SK-N-SH treated with all-trans-retinoic acid at 6 μM for 48 hours (cell line): ENCODE measurements around the gene VRK3.

Experiments
- ARNTL ChIP-seq: fragments of 450-650 bp; formaldehyde crosslinking; IDR thresholded peaks from 2 replicates; pipeline ENCODE4 v1.5.0; 2020; ENCODE audit warnings: low read depth, mild to moderate bottlenecking, moderate library complexity, borderline replicate concordance
- CSDC2 ChIP-seq: fragments of 250-450 bp; sonication (Bioruptor Pico); IDR thresholded peaks from 2 replicates; pipeline ENCODE4 v1.5.0; 2020; ENCODE audit warnings: mild to moderate bottlenecking, moderate library complexity
- ISL1 ChIP-seq: fragments of 250-450 bp; sonication (Bioruptor Pico); IDR thresholded peaks from 2 replicates; pipeline ENCODE4 v2.1.2; 2022; ENCODE audit warnings: mild to moderate bottlenecking, moderate library complexity
- PPARA ChIP-seq: fragments of 250-450 bp; sonication (Bioruptor Pico); IDR thresholded peaks from 2 replicates; pipeline ENCODE4 v1.5.0; 2020; ENCODE audit warnings: mild to moderate bottlenecking, borderline replicate concordance
- ZNF70 ChIP-seq: fragments of 450-650 bp; formaldehyde crosslinking; IDR thresholded peaks from 2 replicates; pipeline ENCODE4 v1.5.0; 2020; ENCODE audit warnings: mild to moderate bottlenecking, moderate library complexity

DNA sequence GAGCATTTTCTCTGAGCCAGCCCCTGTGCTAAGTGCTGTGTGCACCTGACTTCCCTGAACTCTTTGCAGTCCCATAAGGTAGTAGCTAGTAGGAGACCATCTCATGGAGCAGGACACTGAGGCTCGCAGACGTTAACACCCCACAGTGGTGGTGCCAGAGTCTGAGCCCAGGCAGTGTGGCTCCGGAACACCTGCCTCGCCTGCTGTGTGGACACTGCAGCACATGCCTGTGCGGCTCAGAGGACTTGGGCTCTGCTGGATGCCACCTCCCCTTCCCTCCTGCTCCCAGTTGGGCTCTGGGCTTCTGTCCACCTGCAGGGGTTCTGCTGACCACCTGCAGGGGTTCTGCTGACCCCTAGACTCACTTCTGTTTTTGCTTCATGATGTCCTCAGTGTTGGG is 37.2 kb downstream of the VRK3 start:
- TF ChIP-seq ZNF70 (CRISPR knock-in tag) (no peak), CSDC2 (CRISPR knock-in tag) (no peak), PPARA (no peak), ARNTL (CRISPR knock-in tag) (no peak), ISL1 (CRISPR knock-in tag) (no peak)
